CD4-positive, alpha-beta T cell (primary cell): ENCODE results near the gene SLC8A2. TPM values are rescaled to one million over a fixed set of nuclear protein-coding genes. Genes with fewer than 3 reads are reported as not detected.
A peak's percentile ranks its signal among the peaks of the same experiment; 100 is the strongest.

Source experiments
- ATAC-seq: fragments of 200-7000 bp; cut with Tn5 transposase; one replicate; pipeline ENCODE4 v1.10.0; 2022; ENCODE audit warnings: mild to moderate bottlenecking; ENCODE audit not compliant: poor library complexity
- CTCF ChIA-PET: fragments of 350-600 bp; sonication (Branson Sonifier 250); formaldehyde crosslinking; loops from one replicate; lab custom pipeline; 2021; ENCODE audit warnings: antibody characterized with exemption, inconsistent platforms; lab: Charles Lee
- POLR2A ChIA-PET: fragments of 350-600 bp; sonication (Branson Sonifier 250); formaldehyde crosslinking; loops from one replicate; lab custom pipeline; 2021; ENCODE audit warnings: antibody characterized with exemption, inconsistent platforms; lab: Charles Lee
- DNase-seq, 14 experiments: peaks; one replicate each; pipeline ENCODE4 v3.0.0-alpha.2; 2013 to 2020; ENCODE audit warnings: mixed read lengths in 2 of 14
- H3K27ac ChIP-seq, 2 donors: one replicate each; pipeline versions ENCODE4 v1.5.1 to v1.7.0; 2013; ENCODE audit warnings: low read length in 2 of 2, low read depth in 1 of 2, mild to moderate bottlenecking in 1 of 2
- H3K27me3 ChIP-seq, 2 experiments: 1 replicate in 1 of 2; 2 replicates in 1 of 2; pipeline versions ENCODE4 v1.6.1 to v1.7.0; 2013; ENCODE audit warnings: low read length in 2 of 2, control low read depth in 1 of 2, mild to moderate bottlenecking in 1 of 2, moderate library complexity in 1 of 2; ENCODE audit not compliant: insufficient read depth in 2 of 2, control insufficient read depth in 1 of 2
- H3K36me3 ChIP-seq: one replicate; pipeline ENCODE4 v1.6.1; 2013; ENCODE audit warnings: low read length, control low read depth; ENCODE audit not compliant: insufficient read depth
- H3K4me1 ChIP-seq: one replicate; pipeline ENCODE4 v1.6.1; 2013; ENCODE audit warnings: low read length, control low read depth; ENCODE audit not compliant: insufficient read depth
- H3K4me3 ChIP-seq: one replicate; pipeline ENCODE4 v1.5.1; 2013; ENCODE audit warnings: mild to moderate bottlenecking, low read length, moderate library complexity
- H3K9me3 ChIP-seq, 2 experiments: 1 replicate in 1 of 2; 2 replicates in 1 of 2; pipeline versions ENCODE4 v1.6.1 to v1.7.0; 2013; ENCODE audit warnings: low read length in 2 of 2, mild to moderate bottlenecking in 2 of 2, control low read depth in 1 of 2, moderate library complexity in 1 of 2; ENCODE audit not compliant: control insufficient read depth in 1 of 2, insufficient read depth in 1 of 2
- H3K27ac Mint-ChIP-seq: one replicate; pipeline ENCODE4 v1.8.0; 2020; ENCODE audit warnings: mixed read lengths
- H3K27me3 Mint-ChIP-seq: one replicate; pipeline ENCODE4 v1.8.0; 2021; ENCODE audit warnings: mixed read lengths
- H3K36me3 Mint-ChIP-seq: one replicate; pipeline ENCODE4 v1.8.0; 2021; ENCODE audit warnings: low read depth, mixed read lengths
- H3K4me1 Mint-ChIP-seq: one replicate; pipeline ENCODE4 v1.8.0; 2021; ENCODE audit warnings: low read depth, mixed read lengths
- H3K4me3 Mint-ChIP-seq: one replicate; pipeline ENCODE4 v1.8.0; 2020; ENCODE audit warnings: mild to moderate bottlenecking, mixed read lengths
- H3K9me3 Mint-ChIP-seq: one replicate; pipeline ENCODE4 v1.8.0; 2020; ENCODE audit warnings: mixed read lengths
- intact Hi-C, 2 experiments: fragments of 100-400 bp; cut with DNase I in 1 of 2; cut with micrococcal nuclease in 1 of 2; formaldehyde crosslinking; loops; one replicate each; pipeline versions ENCODE4 v1.15.1 to v1.9.0; 2023 to 2025; cut with DNase I, micrococcal nuclease
- total RNA-seq, 174 experiments: library from RNA in 2 of 174; stranded (reverse) in 2 of 174; gene quantifications; one replicate each; pipeline ENCODE4 v1.2.3 and lab custom pipeline; 2021 to 2026
- TF ChIP-seq, protein P1 (sequence below): fragments of 200-600 bp; IDR thresholded peaks from one replicate; pipeline ENCODE4 v1.8.0; 2022; ENCODE audit warnings: antibody characterized with exemption, mild to moderate bottlenecking

The SLC8A2 gene
- total RNA-seq, 2 experiments from 2014 or later: not detected

GRCh38 chr19:47494729-47495128 lies 23.0 kb upstream of the SLC8A2 start:
- Mint-ChIP-seq H3K9me3 (no peaks in the 10 kb centered on the region), H3K4me1 (peaks cover 10% of the 10 kb centered on the region), H3K36me3 (peaks cover 78% of the 10 kb centered on the region), H3K27ac (no peak overlapping the region), H3K27me3 (no peaks in the 10 kb centered on the region), H3K4me3 (no peak overlapping the region)
- TF ChIP-seq, protein P1, sequence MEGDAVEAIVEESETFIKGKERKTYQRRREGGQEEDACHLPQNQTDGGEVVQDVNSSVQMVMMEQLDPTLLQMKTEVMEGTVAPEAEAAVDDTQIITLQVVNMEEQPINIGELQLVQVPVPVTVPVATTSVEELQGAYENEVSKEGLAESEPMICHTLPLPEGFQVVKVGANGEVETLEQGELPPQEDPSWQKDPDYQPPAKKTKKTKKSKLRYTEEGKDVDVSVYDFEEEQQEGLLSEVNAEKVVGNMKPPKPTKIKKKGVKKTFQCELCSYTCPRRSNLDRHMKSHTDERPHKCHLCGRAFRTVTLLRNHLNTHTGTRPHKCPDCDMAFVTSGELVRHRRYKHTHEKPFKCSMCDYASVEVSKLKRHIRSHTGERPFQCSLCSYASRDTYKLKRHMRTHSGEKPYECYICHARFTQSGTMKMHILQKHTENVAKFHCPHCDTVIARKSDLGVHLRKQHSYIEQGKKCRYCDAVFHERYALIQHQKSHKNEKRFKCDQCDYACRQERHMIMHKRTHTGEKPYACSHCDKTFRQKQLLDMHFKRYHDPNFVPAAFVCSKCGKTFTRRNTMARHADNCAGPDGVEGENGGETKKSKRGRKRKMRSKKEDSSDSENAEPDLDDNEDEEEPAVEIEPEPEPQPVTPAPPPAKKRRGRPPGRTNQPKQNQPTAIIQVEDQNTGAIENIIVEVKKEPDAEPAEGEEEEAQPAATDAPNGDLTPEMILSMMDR: no peak
- ChIA-PET CTCF (interaction anchor here (0.7 kb wide), 1 partner anchor 190 kb away, joined by 3 read pairs; no protein-coding TSS in a partner anchor), POLR2A (no interaction called here)
- no peaks in the 10 kb centered on the region for H3K9me3 ChIP-seq
- H3K4me3 ChIP-seq: no peak overlapping the region
- intact Hi-C loops: no loop called here
- ATAC-seq (no peak), DNase-seq (no peak)
- no peaks in the 10 kb centered on the region for H3K27me3 ChIP-seq
- peaks cover 2% of the 10 kb centered on the region for H3K4me1 ChIP-seq
- H3K36me3 ChIP-seq: peaks cover 78% of the 10 kb centered on the region
- no peak overlapping the region for H3K27ac ChIP-seq

- Histone ChIP-seq H3K27me3 (no peaks in the 10 kb centered on the region), H3K4me3 (no peak overlapping the region), H3K27ac (no peak overlapping the region), H3K36me3 (peaks cover 78% of the 10 kb centered on the region), H3K4me1 (peaks cover 2% of the 10 kb centered on the region), H3K9me3 (no peaks in the 10 kb centered on the region)
- DNase-seq: no peak
- Mint-ChIP-seq H3K27ac (no peak overlapping the region), H3K27me3 (no peaks in the 10 kb centered on the region), H3K4me3 (no peak overlapping the region), H3K36me3 (peaks cover 78% of the 10 kb centered on the region), H3K4me1 (peaks cover 10% of the 10 kb centered on the region), H3K9me3 (no peaks in the 10 kb centered on the region)
- TF ChIP-seq, protein P1: no peak
- intact Hi-C loops: no loop called here
- ATAC-seq: no peak
- ChIA-PET POLR2A (no interaction called here), CTCF (interaction anchor here (0.7 kb wide), 1 partner anchor 189 kb away, joined by 3 read pairs; no protein-coding TSS in a partner anchor)
Observed at GRCh38 chr19:47494211-47494547, 22.5 kb upstream of the SLC8A2 start.

- POLR2A ChIA-PET: no interaction called here
- TF ChIP-seq, protein P1: no peak
- H3K4me1 ChIP-seq: peaks cover 2% of the 10 kb centered on the region
- Mint-ChIP-seq H3K9me3 (no peaks in the 10 kb centered on the region), H3K4me3 (no peak overlapping the region), H3K27ac (peak overlapping the region; percentile 61), H3K27me3 (no peaks in the 10 kb centered on the region), H3K36me3 (peaks cover 74% of the 10 kb centered on the region), H3K4me1 (peaks cover 10% of the 10 kb centered on the region)
- intact Hi-C loops: no loop called here
- no peak overlapping the region for H3K27ac ChIP-seq
- DNase-seq: no peak
- CTCF ChIA-PET: interaction anchor here (0.7 kb wide), 1 partner anchor 188 kb away, joined by 3 read pairs; no protein-coding TSS in a partner anchor
- peaks cover 75% of the 10 kb centered on the region for H3K36me3 ChIP-seq
- H3K27me3 ChIP-seq: no peaks in the 10 kb centered on the region
- no peak overlapping the region for H3K4me3 ChIP-seq
- H3K9me3 ChIP-seq: no peaks in the 10 kb centered on the region
- ATAC-seq: no peak
Observed at GRCh38 chr19:47493378-47494210, 21.9 kb upstream of the SLC8A2 start.
